Duodenal mucosa (tissue), 2 donors: ENCODE data around the gene ULK4.

ENCODE experiments used
- H3K27ac ChIP-seq: one replicate; pipeline ENCODE4 v1.7.0; 2013; ENCODE audit warnings: low read depth, low read length
- H3K27me3 ChIP-seq, 2 donors: one replicate each; pipeline ENCODE4 v1.7.0; 2013; ENCODE audit warnings: low read length in 2 of 2, control low read depth in 1 of 2; ENCODE audit not compliant: insufficient read depth in 2 of 2, control insufficient read depth in 1 of 2
- H3K36me3 ChIP-seq, 2 donors: one replicate each; pipeline ENCODE4 v1.7.0; 2013; ENCODE audit warnings: low read length in 2 of 2, control low read depth in 1 of 2; ENCODE audit not compliant: insufficient read depth in 2 of 2, control insufficient read depth in 1 of 2
- H3K4me1 ChIP-seq, 2 donors: one replicate each; pipeline ENCODE4 v1.7.0; 2013; ENCODE audit warnings: low read length in 2 of 2, control low read depth in 1 of 2; ENCODE audit not compliant: insufficient read depth in 2 of 2, control insufficient read depth in 1 of 2
- H3K4me3 ChIP-seq, 2 donors: one replicate each; pipeline ENCODE4 v1.7.0; 2013; ENCODE audit warnings: low read length in 2 of 2, low read depth in 1 of 2
- H3K9ac ChIP-seq, 2 donors: one replicate each; pipeline ENCODE4 v1.7.0; 2013; ENCODE audit warnings: low read length in 2 of 2, low read depth in 1 of 2
- H3K9me3 ChIP-seq, 2 donors: one replicate each; pipeline ENCODE4 v1.7.0; 2013; ENCODE audit warnings: low read length in 2 of 2, control low read depth in 1 of 2; ENCODE audit not compliant: control insufficient read depth in 1 of 2

The ULK4 gene

GRCh38 chr3:41490360-41490759 is 471.5 kb downstream of the ULK4 start:
- no peaks in the 10 kb centered on the region for H3K4me1 ChIP-seq
- H3K36me3 ChIP-seq: no peaks in the 10 kb centered on the region
- H3K27ac ChIP-seq: no peak overlapping the region

DNA sequence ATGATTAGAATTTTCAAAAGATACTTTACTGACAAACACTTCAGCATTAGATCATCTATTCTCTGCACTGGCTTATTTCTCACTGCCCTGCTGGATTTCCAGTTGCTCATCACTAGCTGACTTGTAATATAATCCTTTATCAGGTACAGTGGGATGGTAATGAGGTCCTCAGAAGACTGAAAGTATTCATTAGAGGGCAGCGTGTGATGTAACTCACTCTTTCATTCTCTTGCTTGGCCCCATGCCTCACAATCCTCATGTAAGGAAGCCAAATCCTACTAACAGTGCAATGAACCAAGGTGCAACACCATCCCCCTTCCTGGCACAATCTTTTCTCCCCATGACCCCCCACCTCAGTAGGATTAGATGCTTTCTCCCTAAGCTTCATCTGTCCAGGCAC is 472.7 kb downstream of the ULK4 start:
- Histone ChIP-seq H3K9me3 (no peaks in the 10 kb centered on the region), H3K4me1 (no peaks in the 10 kb centered on the region), H3K36me3 (no peaks in the 10 kb centered on the region), H3K4me3 (no peak overlapping the region), H3K27me3 (no peaks in the 10 kb centered on the region), H3K9ac (no peak overlapping the region), H3K27ac (no peak overlapping the region)

More at GRCh38 chr3:41490360-41490759, 471.5 kb downstream of the ULK4 start:
- Histone ChIP-seq H3K27me3 (no peaks in the 10 kb centered on the region), H3K9ac (no peak overlapping the region), H3K9me3 (no peaks in the 10 kb centered on the region), H3K4me3 (no peak overlapping the region)

- Histone ChIP-seq H3K27ac (no peak overlapping the region), H3K27me3 (no peaks in the 10 kb centered on the region), H3K9ac (no peak overlapping the region), H3K4me1 (no peaks in the 10 kb centered on the region), H3K4me3 (no peak overlapping the region), H3K9me3 (no peaks in the 10 kb centered on the region), H3K36me3 (no peaks in the 10 kb centered on the region)
These were observed 473.4 kb downstream of the ULK4 start for GRCh38 chr3:41488501-41488900.

- no peaks in the 10 kb centered on the region for H3K36me3 ChIP-seq
- H3K9ac ChIP-seq: no peak overlapping the region
- H3K27ac ChIP-seq: no peak overlapping the region
- no peak overlapping the region for H3K4me3 ChIP-seq
- no peaks in the 10 kb centered on the region for H3K9me3 ChIP-seq
- no peaks in the 10 kb centered on the region for H3K4me1 ChIP-seq
- no peaks in the 10 kb centered on the region for H3K27me3 ChIP-seq
These were observed 476.4 kb downstream of the ULK4 start for GRCh38 chr3:41485484-41485883.

DNA sequence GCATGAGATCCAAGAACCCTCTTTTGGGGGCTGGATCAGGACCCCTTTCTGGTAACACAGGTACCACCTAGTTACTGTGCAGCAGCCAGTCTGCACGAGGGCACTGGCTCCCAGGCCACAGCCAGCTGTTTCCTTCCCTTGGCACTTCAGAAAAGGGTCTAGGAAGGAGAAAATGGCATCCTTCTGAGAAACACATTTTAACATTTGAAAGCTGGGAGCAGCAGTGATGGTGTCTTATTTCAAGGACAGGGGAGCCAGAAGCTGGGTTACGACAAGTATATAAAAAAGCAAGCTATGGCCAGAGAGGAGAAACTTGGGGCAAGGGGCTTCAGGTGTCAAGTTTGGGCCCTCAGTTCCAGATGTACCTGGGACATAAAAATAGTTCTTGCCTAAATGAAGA is 479.8 kb downstream of the ULK4 start:
- Histone ChIP-seq H3K36me3 (no peaks in the 10 kb centered on the region), H3K4me1 (no peaks in the 10 kb centered on the region), H3K9ac (no peak overlapping the region), H3K4me3 (no peak overlapping the region), H3K27me3 (no peaks in the 10 kb centered on the region), H3K27ac (no peak overlapping the region), H3K9me3 (no peaks in the 10 kb centered on the region)

DNA sequence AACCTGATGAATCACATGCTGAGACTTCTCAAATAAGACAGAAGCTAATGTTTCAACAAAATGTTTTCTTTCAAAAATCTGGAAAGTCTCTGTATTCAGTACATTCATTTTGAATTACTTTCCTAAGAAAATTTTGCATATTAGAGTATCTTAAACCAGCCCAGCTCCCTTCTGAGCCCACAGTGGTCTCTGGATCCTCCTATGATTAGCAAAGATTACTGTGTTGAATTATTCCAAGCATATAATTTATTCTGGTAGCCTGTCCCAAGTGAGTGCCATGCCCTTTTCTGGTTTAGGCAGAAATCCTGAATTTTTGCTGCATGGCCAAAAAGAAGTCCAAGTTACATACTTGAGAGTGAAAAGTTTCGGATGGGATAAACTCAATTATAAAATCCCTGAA is 483.6 kb downstream of the ULK4 start:
- no peak overlapping the region for H3K9ac ChIP-seq
- H3K9me3 ChIP-seq: peaks cover 0 to 1% of the 10 kb centered on the region in 2 donors
- no peaks in the 10 kb centered on the region for H3K4me1 ChIP-seq
- H3K27me3 ChIP-seq: no peaks in the 10 kb centered on the region
- no peak overlapping the region for H3K4me3 ChIP-seq
- no peak overlapping the region for H3K27ac ChIP-seq
- H3K36me3 ChIP-seq: no peaks in the 10 kb centered on the region

- no peaks in the 10 kb centered on the region for H3K4me1 ChIP-seq
- peaks cover 6 to 8% of the 10 kb centered on the region in 2 donors for H3K9me3 ChIP-seq
- no peaks in the 10 kb centered on the region for H3K27me3 ChIP-seq
- no peaks in the 10 kb centered on the region for H3K36me3 ChIP-seq
- no peak overlapping the region for H3K27ac ChIP-seq
- H3K4me3 ChIP-seq: no peak overlapping the region
- no peak overlapping the region for H3K9ac ChIP-seq
These were observed 484.4 kb downstream of the ULK4 start for GRCh38 chr3:41477399-41478014.

DNA sequence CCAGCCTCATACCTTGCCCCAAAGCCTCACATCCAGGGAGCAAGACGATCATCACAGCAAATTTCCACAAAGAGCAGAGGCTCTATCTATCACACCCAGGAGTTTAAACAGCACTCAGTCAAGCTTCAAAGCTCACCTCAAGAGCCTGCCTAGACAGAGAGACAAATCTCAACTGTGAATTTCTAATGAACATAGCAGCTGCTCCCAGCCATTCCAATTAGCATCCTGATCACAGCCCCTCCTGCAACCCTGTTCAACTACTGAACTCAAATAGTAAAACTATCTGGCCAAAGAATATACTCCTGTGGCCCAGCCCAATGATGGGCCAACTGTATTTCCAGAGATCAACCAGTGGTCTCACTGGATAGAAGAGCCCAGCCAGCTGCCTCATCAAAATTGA is 492.8 kb downstream of the ULK4 start:
- Histone ChIP-seq H3K9me3 (peaks cover 11 to 17% of the 10 kb centered on the region in 2 donors), H3K27me3 (no peaks in the 10 kb centered on the region), H3K36me3 (no peaks in the 10 kb centered on the region), H3K27ac (no peak overlapping the region), H3K4me1 (no peaks in the 10 kb centered on the region), H3K9ac (no peak overlapping the region), H3K4me3 (no peak overlapping the region)

DNA sequence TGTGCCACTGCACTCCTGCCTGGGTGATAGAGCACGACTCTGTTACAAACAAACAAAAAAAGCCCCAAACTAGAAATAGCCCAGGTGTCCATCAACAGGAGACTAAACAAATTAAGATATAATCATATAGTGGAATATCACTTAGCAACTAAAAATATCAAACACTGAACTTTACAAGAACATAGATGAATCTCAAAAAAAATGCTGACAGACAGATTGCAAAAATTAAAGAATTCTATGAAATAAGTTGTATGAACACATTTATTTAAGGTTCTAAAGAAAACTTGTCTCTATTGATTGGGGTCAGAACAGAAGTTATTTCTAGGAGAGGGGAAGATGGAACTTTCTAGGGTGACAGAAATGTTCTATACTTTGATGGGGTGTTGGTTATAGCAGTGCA is 494.4 kb downstream of the ULK4 start:
- Histone ChIP-seq H3K9me3 (peaks cover 5 to 8% of the 10 kb centered on the region in 2 donors), H3K4me3 (no peak overlapping the region), H3K9ac (no peak overlapping the region), H3K4me1 (no peaks in the 10 kb centered on the region), H3K27me3 (no peaks in the 10 kb centered on the region), H3K27ac (no peak overlapping the region), H3K36me3 (no peaks in the 10 kb centered on the region)

DNA sequence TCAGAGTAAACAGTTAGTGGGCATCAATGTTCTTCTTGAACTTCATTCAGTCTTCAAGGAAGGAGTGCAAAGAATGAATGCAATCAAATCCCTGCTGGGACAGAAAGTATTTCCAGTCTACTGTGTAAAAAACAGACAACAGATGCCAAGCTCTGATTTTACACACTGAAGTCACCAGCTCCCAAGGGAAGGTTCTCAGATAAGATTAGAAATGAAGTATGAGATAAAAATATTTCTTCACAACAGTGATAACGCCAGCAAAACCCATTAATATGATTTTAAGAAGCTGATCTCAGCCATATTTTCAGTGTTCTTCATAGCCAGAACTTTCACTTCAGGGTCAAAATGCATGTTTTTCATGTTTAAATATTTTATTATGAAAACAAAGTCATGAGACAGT is 497.0 kb downstream of the ULK4 start:
- Histone ChIP-seq H3K36me3 (no peaks in the 10 kb centered on the region), H3K9ac (no peak overlapping the region), H3K4me3 (no peak overlapping the region), H3K9me3 (no peaks in the 10 kb centered on the region), H3K27me3 (no peaks in the 10 kb centered on the region), H3K27ac (no peak overlapping the region), H3K4me1 (no peaks in the 10 kb centered on the region)

- Histone ChIP-seq H3K27ac (no peak overlapping the region), H3K36me3 (no peaks in the 10 kb centered on the region), H3K9me3 (no peaks in the 10 kb centered on the region), H3K9ac (no peak overlapping the region), H3K27me3 (no peaks in the 10 kb centered on the region), H3K4me1 (no peaks in the 10 kb centered on the region), H3K4me3 (no peak overlapping the region)
These were observed 497.5 kb downstream of the ULK4 start for GRCh38 chr3:41464401-41464800.
